WTC11 (cell line): ENCODE results near the gene CAMK1G.

Source experiments
- CDX4 ChIP-seq: fragments of 250-450 bp; sonication (Bioruptor Pico); IDR thresholded peaks from 2 replicates; pipeline ENCODE4 v1.9.0; 2021; ENCODE audit warnings: moderate library complexity, mild to moderate bottlenecking, inconsistent platforms, borderline replicate concordance
- CREB1 ChIP-seq: sonication (generic); formaldehyde crosslinking; IDR thresholded peaks from 2 replicates; pipeline ENCODE4 v1.8.0; 2023; ENCODE audit warnings: mild to moderate bottlenecking, missing genetic modification reagents
- CTCF ChIP-seq: fragments of 200-600 bp; IDR thresholded peaks from 2 replicates; pipeline ENCODE4 v1.8.0; 2022; ENCODE audit warnings: antibody characterized with exemption
- ETV6 ChIP-seq: sonication (generic); formaldehyde crosslinking; IDR thresholded peaks from 2 replicates; pipeline ENCODE4 v1.8.1; 2022; ENCODE audit warnings: mild to moderate bottlenecking, missing genetic modification reagents
- FOXJ3 ChIP-seq: sonication (generic); formaldehyde crosslinking; IDR thresholded peaks from 2 replicates; pipeline ENCODE4 v1.9.0; 2021; ENCODE audit warnings: missing genetic modification reagents, mild to moderate bottlenecking, borderline replicate concordance
- HMGA2 ChIP-seq: fragments of 250-450 bp; sonication (Bioruptor Pico); IDR thresholded peaks from 2 replicates; pipeline ENCODE4 v1.4.0; 2021; ENCODE audit warnings: mild to moderate bottlenecking, moderate library complexity
- HMGXB4 ChIP-seq: sonication (generic); formaldehyde crosslinking; IDR thresholded peaks from 2 replicates; pipeline ENCODE4 v1.8.1; 2023; ENCODE audit warnings: mild to moderate bottlenecking, moderate library complexity, missing genetic modification reagents
- MAX ChIP-seq: sonication (generic); formaldehyde crosslinking; IDR thresholded peaks from 2 replicates; pipeline ENCODE4 v1.8.0; 2022; ENCODE audit warnings: mild to moderate bottlenecking, missing genetic modification reagents
- PRDM15 ChIP-seq: sonication (generic); formaldehyde crosslinking; IDR thresholded peaks from 2 replicates; pipeline ENCODE4 v1.8.0; 2022; ENCODE audit warnings: missing genetic modification reagents
- SP1 ChIP-seq: sonication (generic); formaldehyde crosslinking; conservative IDR thresholded peaks from 2 replicates; pipeline ENCODE4 v1.8.1; 2022; ENCODE audit warnings: missing genetic modification reagents
- ZNF121 ChIP-seq: sonication (generic); formaldehyde crosslinking; IDR thresholded peaks from 2 replicates; pipeline ENCODE4 v1.8.0; 2023; ENCODE audit warnings: missing genetic modification reagents
- ZNF138 ChIP-seq: sonication (generic); formaldehyde crosslinking; conservative IDR thresholded peaks from 2 replicates; pipeline ENCODE4 v1.8.1; 2022; ENCODE audit warnings: mild to moderate bottlenecking, moderate library complexity, missing genetic modification reagents
- ZNF416 ChIP-seq: fragments of 250-450 bp; sonication (Bioruptor Pico); IDR thresholded peaks from 2 replicates; pipeline ENCODE4 v1.9.0; 2021; ENCODE audit warnings: mild to moderate bottlenecking, inconsistent platforms
- ZNF532 ChIP-seq: fragments of 250-450 bp; sonication (Bioruptor Pico); IDR thresholded peaks from 2 replicates; pipeline ENCODE4 v1.9.0; 2021; ENCODE audit warnings: mild to moderate bottlenecking, borderline replicate concordance

GRCh38 chr1:209597499-209597898 lies 14.0 kb downstream of the CAMK1G start:
- no peak for TF ChIP-seq ZNF121
- TF ChIP-seq SP1 (CRISPR knock-in tag) = no peak
- TF ChIP-seq ZNF416 (CRISPR knock-in tag) = no peak
- TF ChIP-seq FOXJ3 (CRISPR knock-in tag) = no peak
- no peak for TF ChIP-seq HMGXB4 (CRISPR knock-in tag)
- TF ChIP-seq ZNF532 (CRISPR knock-in tag) = no peak
- no peak for TF ChIP-seq CREB1 (CRISPR knock-in tag)
- TF ChIP-seq CTCF = no peak
- no peak for TF ChIP-seq ETV6 (CRISPR knock-in tag)
- no peak for TF ChIP-seq ZNF138 (CRISPR knock-in tag)
- no peak for TF ChIP-seq MAX (CRISPR knock-in tag)
- TF ChIP-seq CDX4 (CRISPR knock-in tag) = no peak
- TF ChIP-seq PRDM15 = no peak
- no peak for TF ChIP-seq HMGA2 (CRISPR knock-in tag)
